ENCODE data around the gene SRPX2.

Gene SRPX2

GRCh38 chrX:100687128-100687527 lies 43.1 kb downstream of the SRPX2 start:
- H2AFZ ChIP-seq = no peak overlapping the region
- no peaks in the 10 kb centered on the region for H3K9me3 ChIP-seq (ENCODE audit: control insufficient read depth, low read length)
- H3K27me3 ChIP-seq (ENCODE audit: control insufficient read depth, insufficient read depth, low read length) = no peaks in the 10 kb centered on the region
- H3K4me3 ChIP-seq (ENCODE audit: low read depth, low read length) = no peak overlapping the region
- TF ChIP-seq CTCF (IDR thresholded peaks at IDR 0.05) = no peak
- H3K4me2 ChIP-seq (ENCODE audit: low read length) = no peak overlapping the region
- no peak overlapping the region for H3K27ac ChIP-seq
- no peaks in the 10 kb centered on the region for H3K79me2 ChIP-seq
- H3K36me3 ChIP-seq (ENCODE audit: control insufficient read depth, insufficient read depth, low read length) = no peaks in the 10 kb centered on the region
- no peaks in the 10 kb centered on the region for H3K4me1 ChIP-seq
- no peak overlapping the region for H3K9ac ChIP-seq

- Histone ChIP-seq H3K4me3 (ENCODE audit: low read depth, low read length) (no peak overlapping the region), H3K27me3 (ENCODE audit: control insufficient read depth, insufficient read depth, low read length) (no peaks in the 10 kb centered on the region), H3K27ac (no peak overlapping the region), H3K4me1 (no peaks in the 10 kb centered on the region), H3K9ac (no peak overlapping the region), H3K79me2 (no peaks in the 10 kb centered on the region), H3K9me3 (ENCODE audit: control insufficient read depth, low read length) (no peaks in the 10 kb centered on the region), H3K36me3 (ENCODE audit: control insufficient read depth, insufficient read depth, low read length) (no peaks in the 10 kb centered on the region), H3K4me2 (ENCODE audit: low read length) (no peak overlapping the region), H2AFZ (no peak overlapping the region)
- no peak for TF ChIP-seq CTCF (IDR thresholded peaks at IDR 0.05)
Measured at GRCh38 chrX:100687546-100687945, 43.5 kb downstream of the SRPX2 start.

- H3K9me3 ChIP-seq (ENCODE audit: control insufficient read depth, low read length) = no peaks in the 10 kb centered on the region
- no peak overlapping the region for H3K27ac ChIP-seq
- TF ChIP-seq CTCF (IDR thresholded peaks at IDR 0.05) = no peak
- H3K36me3 ChIP-seq (ENCODE audit: control insufficient read depth, insufficient read depth, low read length) = no peaks in the 10 kb centered on the region
- H3K4me1 ChIP-seq = no peaks in the 10 kb centered on the region
- no peak overlapping the region for H3K4me3 ChIP-seq (ENCODE audit: low read depth, low read length)
- H3K27me3 ChIP-seq (ENCODE audit: control insufficient read depth, insufficient read depth, low read length) = no peaks in the 10 kb centered on the region
- H3K4me2 ChIP-seq (ENCODE audit: low read length) = no peak overlapping the region
- no peaks in the 10 kb centered on the region for H3K79me2 ChIP-seq
- H2AFZ ChIP-seq = no peak overlapping the region
- no peak overlapping the region for H3K9ac ChIP-seq
Measured at GRCh38 chrX:100695302-100695701, 51.3 kb downstream of the SRPX2 start.

- H3K4me2 ChIP-seq (ENCODE audit: low read length) = no peak overlapping the region
- H3K9me3 ChIP-seq (ENCODE audit: control insufficient read depth, low read length) = no peaks in the 10 kb centered on the region
- no peak overlapping the region for H3K4me3 ChIP-seq (ENCODE audit: low read depth, low read length)
- H3K79me2 ChIP-seq = no peaks in the 10 kb centered on the region
- TF ChIP-seq CTCF (IDR thresholded peaks at IDR 0.05) = no peak
- no peak overlapping the region for H2AFZ ChIP-seq
- H3K9ac ChIP-seq = no peak overlapping the region
- H3K4me1 ChIP-seq = no peaks in the 10 kb centered on the region
- no peaks in the 10 kb centered on the region for H3K36me3 ChIP-seq (ENCODE audit: control insufficient read depth, insufficient read depth, low read length)
- no peaks in the 10 kb centered on the region for H3K27me3 ChIP-seq (ENCODE audit: control insufficient read depth, insufficient read depth, low read length)
- no peak overlapping the region for H3K27ac ChIP-seq
Measured at GRCh38 chrX:100695991-100696390, 52.0 kb downstream of the SRPX2 start.

- no peak for TF ChIP-seq CTCF (IDR thresholded peaks at IDR 0.05)
- Histone ChIP-seq H3K4me2 (ENCODE audit: low read length) (no peak overlapping the region), H3K36me3 (ENCODE audit: control insufficient read depth, insufficient read depth, low read length) (no peaks in the 10 kb centered on the region), H3K9me3 (ENCODE audit: control insufficient read depth, low read length) (no peaks in the 10 kb centered on the region), H2AFZ (no peak overlapping the region), H3K27me3 (ENCODE audit: control insufficient read depth, insufficient read depth, low read length) (no peaks in the 10 kb centered on the region), H3K9ac (no peak overlapping the region), H3K4me3 (ENCODE audit: low read depth, low read length) (no peak overlapping the region), H3K4me1 (no peaks in the 10 kb centered on the region), H3K27ac (no peak overlapping the region), H3K79me2 (no peaks in the 10 kb centered on the region)
Measured at GRCh38 chrX:100696699-100697351, 52.8 kb downstream of the SRPX2 start.

All from parathyroid adenoma (tissue), 2 donors.